Mesothelial cell of epicardium (in vitro differentiated cells): ENCODE results near the gene APC. TPM values are rescaled to one million over a fixed set of nuclear protein-coding genes. Genes with fewer than 3 reads are reported as not detected.

ENCODE experiments used
- DNase-seq, 2 experiments: peaks; one replicate each; pipeline ENCODE4 v3.0.0; 2021; ENCODE audit warnings: low spot score in 2 of 2; ENCODE audit not compliant: unreplicated experiment in 2 of 2
- H3K27ac Mint-ChIP-seq: 2 replicates; pipeline ENCODE4 v1.8.0; 2021; ENCODE audit warnings: mixed read lengths
- H3K27me3 Mint-ChIP-seq: 2 replicates; pipeline ENCODE4 v1.8.0; 2021; ENCODE audit warnings: low read depth, mixed read lengths
- H3K36me3 Mint-ChIP-seq: 2 replicates; pipeline ENCODE4 v1.8.0; 2021; ENCODE audit warnings: mixed read lengths
- H3K4me1 Mint-ChIP-seq: 2 replicates; pipeline ENCODE4 v1.8.0; 2021; ENCODE audit warnings: mixed read lengths
- H3K4me3 Mint-ChIP-seq: 2 replicates; pipeline ENCODE4 v1.8.0; 2021; ENCODE audit warnings: mild to moderate bottlenecking, moderate library complexity, mixed read lengths
- H3K9me3 Mint-ChIP-seq: 2 replicates; pipeline ENCODE4 v1.8.0; 2021; ENCODE audit warnings: mixed read lengths
- CTCF ChIP-seq: fragments of 200-600 bp; sonication (generic); IDR thresholded peaks from one replicate; pipeline ENCODE4 v1.5.0; 2021; ENCODE audit warnings: antibody characterized with exemption; ENCODE audit not compliant: unreplicated experiment
- total RNA-seq: library from RNA; stranded (reverse); gene quantifications from 3 replicates; pipeline ENCODE4 v1.2.1, GENCODE V29; 2021

Gene APC
- total RNA-seq, 1 donor from 2014 or later = 56.3 TPM

- Mint-ChIP-seq H3K9me3 (peaks cover 12% of the 10 kb centered on the region), H3K27ac (no peak overlapping the region), H3K4me3 (no peak overlapping the region), H3K36me3 (no peaks in the 10 kb centered on the region), H3K27me3 (no peaks in the 10 kb centered on the region), H3K4me1 (peaks cover 8% of the 10 kb centered on the region)
- TF ChIP-seq CTCF = no peak
- no peak for DNase-seq
These were observed 39.9 kb upstream of the APC start for GRCh38 chr5:112697833-112698232.

GRCh38 chr5:112703866-112704820, 33.5 kb upstream of the APC start:
- no peaks in the 10 kb centered on the region for H3K36me3 Mint-ChIP-seq
- peaks cover 27% of the 10 kb centered on the region for H3K4me1 Mint-ChIP-seq
- no peak for DNase-seq

GRCh38 chr5:112706446-112707016, 31.2 kb upstream of the APC start:
- H3K4me1 Mint-ChIP-seq = peaks cover 40% of the 10 kb centered on the region
- TF ChIP-seq CTCF = no peak
- no peaks in the 10 kb centered on the region for H3K9me3 Mint-ChIP-seq
- peak overlapping the region; percentile 96 for H3K27ac Mint-ChIP-seq
- no peaks in the 10 kb centered on the region for H3K27me3 Mint-ChIP-seq
- peak overlapping the region; percentile 96 for H3K4me3 Mint-ChIP-seq
- no peak for DNase-seq
- no peaks in the 10 kb centered on the region for H3K36me3 Mint-ChIP-seq

More at GRCh38 chr5:112703866-112704820, 33.5 kb upstream of the APC start:
- Mint-ChIP-seq H3K4me3 (no peak overlapping the region), H3K27me3 (no peaks in the 10 kb centered on the region), H3K9me3 (peaks cover 3% of the 10 kb centered on the region), H3K27ac (peak overlapping the region; percentile 23)
- no peak for TF ChIP-seq CTCF

GRCh38 chr5:112707187-112708102, 30.2 kb upstream of the APC start:
- Mint-ChIP-seq H3K27me3 (no peaks in the 10 kb centered on the region), H3K4me1 (peaks cover 40% of the 10 kb centered on the region), H3K4me3 (peak overlapping the region; percentile 96), H3K9me3 (no peaks in the 10 kb centered on the region), H3K36me3 (peaks cover under 1% of the 10 kb centered on the region), H3K27ac (peak overlapping the region; percentile 96)
- TF ChIP-seq CTCF = no peak
- peak; percentile 96 to 97 for DNase-seq

- no peak for DNase-seq
- peak overlapping the region; percentile 96 for H3K4me3 Mint-ChIP-seq
- H3K27ac Mint-ChIP-seq = peak overlapping the region; percentile 96
- peaks cover 3% of the 10 kb centered on the region for H3K36me3 Mint-ChIP-seq
- H3K9me3 Mint-ChIP-seq = no peaks in the 10 kb centered on the region
- H3K4me1 Mint-ChIP-seq = peaks cover 40% of the 10 kb centered on the region
- H3K27me3 Mint-ChIP-seq = no peaks in the 10 kb centered on the region
- no peak for TF ChIP-seq CTCF
These were observed 29.5 kb upstream of the APC start for GRCh38 chr5:112708103-112708622.
